Limb (tissue), 2 donors: ENCODE data around the gene BAG1.

ENCODE experiments used
- DNase-seq, 2 donors: peaks; one replicate each; pipeline ENCODE4 v3.0.0-alpha.2; 2016; ENCODE audit errors: extremely low spot score in 2 of 2

The BAG1 gene

GRCh38 chr9:33220681-33221567 lies 43.6 kb downstream of the BAG1 start:
- DNase-seq = no peak

- DNase-seq = no peak
Measured at GRCh38 chr9:33211695-33212393, 52.7 kb downstream of the BAG1 start.

- DNase-seq = no peak
Measured at GRCh38 chr9:33210006-33210715, 54.3 kb downstream of the BAG1 start.

- no peak for DNase-seq
Measured at GRCh38 chr9:33209394-33209793, 55.1 kb downstream of the BAG1 start.

GRCh38 chr9:33202552-33203201 lies 61.8 kb downstream of the BAG1 start:
- peak in 1 of 2 donors; percentile 48 for DNase-seq
